NCI-H2107 treated with DMSO at 0.1 percent for 48 hours (cell line): ENCODE results near the gene KCTD14.
A peak's percentile ranks its signal among the peaks of the same experiment; 100 is the strongest.
"Not testable (repeated sequence)": the region's sequence is repeated elsewhere in the genome, so short reads cannot be mapped to it uniquely, and the experiment has no call there.

Experiments used
- DNase-seq: peaks from one replicate; lab custom pipeline; 2025; ENCODE audit not compliant: unreplicated experiment; lab: John Stamatoyannopoulos, UW

KCTD14 gene

GRCh38 chr11:78025378-78025777, 2.3 kb upstream of the KCTD14 start:
- DNase-seq, result no peak

- no peak for DNase-seq
These were observed 350 bp upstream of the KCTD14 start for GRCh38 chr11:78023426-78023825.

- DNase-seq, result no peak
These were observed 1.5 kb downstream of the KCTD14 start for GRCh38 chr11:78021611-78022010.

- DNase-seq, result no peak
These were observed 2.8 kb downstream of the KCTD14 start for GRCh38 chr11:78020246-78020645.

GRCh38 chr11:78019808-78020207, 3.3 kb downstream of the KCTD14 start:
- no peak for DNase-seq

- DNase-seq, result no peak
These were observed 7.2 kb downstream of the KCTD14 start for GRCh38 chr11:78015878-78016277.

- not testable (repeated sequence) for DNase-seq
These were observed 8.0 kb downstream of the KCTD14 start for GRCh38 chr11:78014937-78015520.

- no peak for DNase-seq
These were observed 11.8 kb downstream of the KCTD14 start for GRCh38 chr11:78011301-78011700.

GRCh38 chr11:78010755-78011154, 12.3 kb downstream of the KCTD14 start:
- no peak for DNase-seq

- DNase-seq, result no peak
These were observed 12.8 kb downstream of the KCTD14 start for GRCh38 chr11:78010304-78010703.

- no peak for DNase-seq
These were observed 14.0 kb downstream of the KCTD14 start for GRCh38 chr11:78009062-78009461.

GRCh38 chr11:78000193-78000592, 22.9 kb downstream of the KCTD14 start:
- DNase-seq, result peak; percentile 83

GRCh38 chr11:77999446-78000030, 23.5 kb downstream of the KCTD14 start:
- DNase-seq, result peak; percentile 36

- DNase-seq, result peak; percentile 98
These were observed 28.4 kb downstream of the KCTD14 start, which contains the start of gene INTS4 for GRCh38 chr11:77994434-77995362. Gene INTS4 (minus strand): TSS chr11:77994668. CDS start chr11:77994643, 25 bp downstream.

GRCh38 chr11:77993902-77994301, 29.2 kb downstream of the KCTD14 start:
- no peak for DNase-seq

- DNase-seq, result no peak
These were observed 32.1 kb downstream of the KCTD14 start for GRCh38 chr11:77990981-77991380.

GRCh38 chr11:77986456-77986855, 36.6 kb downstream of the KCTD14 start:
- not testable (repeated sequence) for DNase-seq

- DNase-seq, result no peak
These were observed 41.6 kb downstream of the KCTD14 start for GRCh38 chr11:77981346-77981947.

GRCh38 chr11:77968337-77968736, 54.7 kb downstream of the KCTD14 start:
- DNase-seq, result no peak

- DNase-seq, result no peak
These were observed 55.3 kb downstream of the KCTD14 start for GRCh38 chr11:77967753-77968152.

- no peak for DNase-seq
These were observed 56.0 kb downstream of the KCTD14 start for GRCh38 chr11:77967121-77967520.
